ENCODE data around the gene IVL.

Gene IVL

GRCh38 chr1:152954436-152954835 is 46.1 kb downstream of the IVL start:
- no peak for DNase-seq (ENCODE audit: low read depth)
- H3K4me3 ChIP-seq (ENCODE audit: control insufficient read depth, low read depth, low read length) = no peak overlapping the region
- TF ChIP-seq CTCF (conservative IDR thresholded peaks at IDR 0.05; ENCODE audit: control insufficient read depth, insufficient read depth, low read depth, low read length) = no peak

- DNase-seq (ENCODE audit: low read depth) = no peak
- TF ChIP-seq CTCF (conservative IDR thresholded peaks at IDR 0.05; ENCODE audit: control insufficient read depth, insufficient read depth, low read depth, low read length) = no peak
Observed at GRCh38 chr1:152957561-152957960, 49.2 kb downstream of the IVL start.

GRCh38 chr1:152959273-152959672 is 50.9 kb downstream of the IVL start:
- H3K4me3 ChIP-seq (ENCODE audit: control insufficient read depth, low read depth, low read length) = no peak overlapping the region
- DNase-seq (ENCODE audit: low read depth) = no peak
- TF ChIP-seq CTCF (conservative IDR thresholded peaks at IDR 0.05; ENCODE audit: control insufficient read depth, insufficient read depth, low read depth, low read length) = no peak

More at GRCh38 chr1:152957561-152957960, 49.2 kb downstream of the IVL start:
- no peak overlapping the region for H3K4me3 ChIP-seq (ENCODE audit: control insufficient read depth, low read depth, low read length)

- DNase-seq (ENCODE audit: low read depth) = no peak
Observed at GRCh38 chr1:152959801-152960451, 51.6 kb downstream of the IVL start.

GRCh38 chr1:152960452-152961044 is 52.2 kb downstream of the IVL start:
- DNase-seq (ENCODE audit: low read depth) = no peak
- H3K4me3 ChIP-seq (ENCODE audit: control insufficient read depth, low read depth, low read length) = no peak overlapping the region
- TF ChIP-seq CTCF (conservative IDR thresholded peaks at IDR 0.05; ENCODE audit: control insufficient read depth, insufficient read depth, low read depth, low read length) = no peak

More at GRCh38 chr1:152959801-152960451, 51.6 kb downstream of the IVL start:
- TF ChIP-seq CTCF (conservative IDR thresholded peaks at IDR 0.05; ENCODE audit: control insufficient read depth, insufficient read depth, low read depth, low read length) = no peak
- H3K4me3 ChIP-seq (ENCODE audit: control insufficient read depth, low read depth, low read length) = no peak overlapping the region

Measured in fibroblast of mammary gland (primary cell).